Hepatocyte (in vitro differentiated cells): ENCODE results near the gene NTNG1.

Source experiments
- CTCF ChIP-seq: fragments of 200-600 bp; sonication (generic); IDR thresholded peaks from 2 replicates; pipeline ENCODE4 v1.5.1; 2016; ENCODE audit warnings: antibody characterized with exemption, mild to moderate bottlenecking; ENCODE audit not compliant: poor library complexity
- EZH2 ChIP-seq: fragments of 200-600 bp; sonication (generic); IDR thresholded peaks from 2 replicates; pipeline ENCODE4 v1.6.1; 2016; ENCODE audit warnings: antibody characterized with exemption, mild to moderate bottlenecking, borderline replicate concordance
- EZH2phosphoT487 ChIP-seq: fragments of 200-600 bp; sonication (generic); IDR thresholded peaks from one replicate; pipeline ENCODE4 v1.6.1; 2018; ENCODE audit warnings: antibody characterized with exemption, mild to moderate bottlenecking, low read depth, moderate library complexity; ENCODE audit not compliant: unreplicated experiment, severe bottlenecking

- TF ChIP-seq CTCF (peak; percentile 79), EZH2 (no peak), EZH2phosphoT487 (no peak)
Observed at GRCh38 chr1:107529511-107530149, 388.8 kb downstream of the NTNG1 start.
